Neural crest cell (in vitro differentiated cells): ENCODE measurements around the gene DNAJB8. TPM values are rescaled to one million over a fixed set of nuclear protein-coding genes. Genes with fewer than 3 reads are reported as not detected.

Experiments
- DNase-seq: peaks from one replicate; pipeline ENCODE4 v3.0.0; 2021; ENCODE audit warnings: low read depth, mixed read lengths, low spot score
- H3K27ac Mint-ChIP-seq: one replicate; pipeline ENCODE4 v1.8.0; 2021; ENCODE audit warnings: mild to moderate bottlenecking, mixed read lengths; ENCODE audit not compliant: unreplicated experiment
- H3K27me3 Mint-ChIP-seq: 2 replicates; pipeline ENCODE4 v1.8.0; 2021; ENCODE audit warnings: low read depth, mild to moderate bottlenecking, mixed read lengths
- H3K36me3 Mint-ChIP-seq: 2 replicates; pipeline ENCODE4 v1.8.0; 2021; ENCODE audit warnings: low read depth, mild to moderate bottlenecking, mixed read lengths
- H3K4me1 Mint-ChIP-seq: 2 replicates; pipeline ENCODE4 v1.8.0; 2021; ENCODE audit warnings: mixed read lengths
- H3K4me3 Mint-ChIP-seq: one replicate; pipeline ENCODE4 v1.8.0; 2021; ENCODE audit warnings: mild to moderate bottlenecking, mixed read lengths
- H3K9me3 Mint-ChIP-seq: 2 replicates; pipeline ENCODE4 v1.8.0; 2021; ENCODE audit warnings: mixed read lengths
- total RNA-seq: library from RNA; stranded (reverse); gene quantifications from 2 replicates; pipeline ENCODE4 v1.2.1, GENCODE V29; 2021
- TF ChIP-seq, protein P1 (sequence below): fragments of 200-600 bp; sonication (generic); conservative IDR thresholded peaks from 2 replicates; pipeline ENCODE4 v1.5.0; 2021; ENCODE audit warnings: antibody characterized with exemption, mild to moderate bottlenecking

Gene DNAJB8
- total RNA-seq, 1 donor from 2014 or later, result not detected

GRCh38 chr3:128501431-128501830, 34.7 kb upstream of the DNAJB8 start:
- DNase-seq, result no peak
- H3K27me3 Mint-ChIP-seq, result peaks cover 75% of the 10 kb centered on the region
- H3K4me3 Mint-ChIP-seq, result no peak overlapping the region
- no peak overlapping the region for H3K27ac Mint-ChIP-seq
- no peaks in the 10 kb centered on the region for H3K9me3 Mint-ChIP-seq
- TF ChIP-seq, protein P1, sequence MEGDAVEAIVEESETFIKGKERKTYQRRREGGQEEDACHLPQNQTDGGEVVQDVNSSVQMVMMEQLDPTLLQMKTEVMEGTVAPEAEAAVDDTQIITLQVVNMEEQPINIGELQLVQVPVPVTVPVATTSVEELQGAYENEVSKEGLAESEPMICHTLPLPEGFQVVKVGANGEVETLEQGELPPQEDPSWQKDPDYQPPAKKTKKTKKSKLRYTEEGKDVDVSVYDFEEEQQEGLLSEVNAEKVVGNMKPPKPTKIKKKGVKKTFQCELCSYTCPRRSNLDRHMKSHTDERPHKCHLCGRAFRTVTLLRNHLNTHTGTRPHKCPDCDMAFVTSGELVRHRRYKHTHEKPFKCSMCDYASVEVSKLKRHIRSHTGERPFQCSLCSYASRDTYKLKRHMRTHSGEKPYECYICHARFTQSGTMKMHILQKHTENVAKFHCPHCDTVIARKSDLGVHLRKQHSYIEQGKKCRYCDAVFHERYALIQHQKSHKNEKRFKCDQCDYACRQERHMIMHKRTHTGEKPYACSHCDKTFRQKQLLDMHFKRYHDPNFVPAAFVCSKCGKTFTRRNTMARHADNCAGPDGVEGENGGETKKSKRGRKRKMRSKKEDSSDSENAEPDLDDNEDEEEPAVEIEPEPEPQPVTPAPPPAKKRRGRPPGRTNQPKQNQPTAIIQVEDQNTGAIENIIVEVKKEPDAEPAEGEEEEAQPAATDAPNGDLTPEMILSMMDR, result no peak
- peaks cover 3% of the 10 kb centered on the region for H3K4me1 Mint-ChIP-seq
- H3K36me3 Mint-ChIP-seq, result no peaks in the 10 kb centered on the region

GRCh38 chr3:128500556-128500955, 33.9 kb upstream of the DNAJB8 start:
- H3K27ac Mint-ChIP-seq, result no peak overlapping the region
- DNase-seq, result no peak
- peaks cover 80% of the 10 kb centered on the region for H3K27me3 Mint-ChIP-seq

DNA sequence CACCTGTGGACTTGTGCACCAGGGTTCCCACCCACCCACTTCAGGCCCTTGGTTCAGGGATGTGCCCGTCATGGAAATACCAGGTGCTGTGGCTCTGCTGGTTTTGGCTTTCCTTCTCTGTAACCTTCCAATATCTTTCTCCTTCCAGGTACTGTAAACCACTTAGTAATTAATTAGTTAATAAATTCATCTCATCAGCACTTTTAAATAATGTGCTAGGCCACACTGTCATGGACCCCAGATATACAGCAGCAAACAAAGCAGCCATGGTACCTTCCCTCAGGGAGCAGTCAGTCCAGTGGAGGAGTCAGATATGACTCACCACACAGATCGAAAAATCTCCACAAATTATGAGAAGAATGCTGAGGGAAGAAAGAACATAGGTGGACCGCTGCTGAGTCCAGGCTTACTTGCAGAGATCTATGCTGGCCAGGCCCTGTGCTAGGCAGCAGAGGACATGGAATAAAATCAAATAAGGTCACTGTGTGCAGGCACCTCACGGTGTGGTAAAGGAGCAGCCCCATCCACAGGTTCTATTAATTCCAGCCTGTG, 33.1 kb upstream of the DNAJB8 start:
- no peak overlapping the region for H3K4me3 Mint-ChIP-seq

More at GRCh38 chr3:128500556-128500955, 33.9 kb upstream of the DNAJB8 start:
- H3K4me3 Mint-ChIP-seq, result no peak overlapping the region
- H3K9me3 Mint-ChIP-seq, result no peaks in the 10 kb centered on the region
- peaks cover 9% of the 10 kb centered on the region for H3K4me1 Mint-ChIP-seq
- TF ChIP-seq, protein P1, result no peak
- H3K36me3 Mint-ChIP-seq, result no peaks in the 10 kb centered on the region

DNA sequence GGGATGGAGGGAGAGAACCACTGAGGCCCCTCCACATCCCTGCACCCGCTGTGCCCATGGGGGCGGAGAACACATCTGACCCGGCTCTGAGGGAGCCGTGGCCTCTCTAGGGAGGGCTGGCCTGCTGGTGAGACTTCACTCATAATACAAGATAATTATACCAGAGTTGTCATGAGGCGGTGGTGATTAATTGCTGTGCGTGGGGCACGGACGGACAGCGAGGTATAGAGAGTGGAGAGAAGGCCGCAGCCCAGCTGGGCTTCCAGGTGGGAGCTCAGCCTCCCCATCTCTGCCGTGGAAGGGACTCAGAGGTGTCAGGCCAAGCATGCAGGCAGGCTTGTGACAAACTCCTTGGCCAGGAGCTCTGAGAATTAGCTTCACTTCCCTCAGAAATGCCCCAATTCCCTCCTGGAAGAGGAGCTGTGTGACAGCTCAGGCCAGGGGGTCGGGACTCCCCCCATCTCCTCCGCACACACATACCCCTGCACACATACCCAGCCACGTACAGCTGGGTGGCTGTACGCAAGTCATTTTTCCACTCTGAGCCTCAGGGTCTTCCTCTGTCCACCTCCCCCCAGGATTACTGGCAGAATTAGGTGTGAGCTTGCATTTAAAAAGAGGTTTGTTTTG, 32.3 kb upstream of the DNAJB8 start:
- peaks cover 93% of the 10 kb centered on the region for H3K27me3 Mint-ChIP-seq
- H3K9me3 Mint-ChIP-seq, result no peaks in the 10 kb centered on the region
- H3K4me1 Mint-ChIP-seq, result peaks cover 9% of the 10 kb centered on the region
- H3K4me3 Mint-ChIP-seq, result peak overlapping the region; percentile 85
- TF ChIP-seq, protein P1, result no peak
- no peak for DNase-seq
- H3K27ac Mint-ChIP-seq, result no peak overlapping the region
- H3K36me3 Mint-ChIP-seq, result peaks cover 3% of the 10 kb centered on the region

More for the DNA sequence above, 33.1 kb upstream of the DNAJB8 start:
- no peaks in the 10 kb centered on the region for H3K36me3 Mint-ChIP-seq
- TF ChIP-seq, protein P1, result no peak
- H3K27ac Mint-ChIP-seq, result no peak overlapping the region
- H3K4me1 Mint-ChIP-seq, result peaks cover 9% of the 10 kb centered on the region
- H3K27me3 Mint-ChIP-seq, result peaks cover 85% of the 10 kb centered on the region
- H3K9me3 Mint-ChIP-seq, result no peaks in the 10 kb centered on the region
- no peak for DNase-seq

- no peak overlapping the region for H3K27ac Mint-ChIP-seq
- peaks cover 3% of the 10 kb centered on the region for H3K36me3 Mint-ChIP-seq
- H3K4me3 Mint-ChIP-seq, result peak overlapping the region; percentile 85
- no peaks in the 10 kb centered on the region for H3K9me3 Mint-ChIP-seq
- peaks cover 98% of the 10 kb centered on the region for H3K27me3 Mint-ChIP-seq
- DNase-seq, result no peak
- H3K4me1 Mint-ChIP-seq, result peaks cover 9% of the 10 kb centered on the region
- TF ChIP-seq, protein P1, result no peak
Observed at GRCh38 chr3:128498127-128498626, 31.5 kb upstream of the DNAJB8 start.
